ENCODE results near the gene ZNF385B.

The ZNF385B gene

GRCh38 chr2:179454443-179455171 is 406.8 kb downstream of the ZNF385B start:
- in situ Hi-C loops (cut with MboI; ENCODE audit: low sequenced_read_pairs): no loop called here

GRCh38 chr2:179449010-179449409 is 412.4 kb downstream of the ZNF385B start:
- in situ Hi-C loops (cut with MboI; ENCODE audit: low sequenced_read_pairs): no loop called here

- in situ Hi-C loops (cut with MboI; ENCODE audit: low sequenced_read_pairs): no loop called here
Measured at GRCh38 chr2:179447839-179448447, 413.5 kb downstream of the ZNF385B start.

- in situ Hi-C loops (cut with MboI; ENCODE audit: low sequenced_read_pairs): no loop called here
Measured at GRCh38 chr2:179447421-179447820, 414.0 kb downstream of the ZNF385B start.

- in situ Hi-C loops (cut with MboI; ENCODE audit: low sequenced_read_pairs): no loop called here
Measured at GRCh38 chr2:179446476-179447141, 414.8 kb downstream of the ZNF385B start.

GRCh38 chr2:179444056-179444455 is 417.4 kb downstream of the ZNF385B start:
- in situ Hi-C loops (cut with MboI; ENCODE audit: low sequenced_read_pairs): no loop called here

- in situ Hi-C loops (cut with MboI; ENCODE audit: low sequenced_read_pairs): no loop called here
Measured at GRCh38 chr2:179443180-179443579, 418.2 kb downstream of the ZNF385B start.

- in situ Hi-C loops (cut with MboI; ENCODE audit: low sequenced_read_pairs): no loop called here
Measured at GRCh38 chr2:179442206-179442605, 419.2 kb downstream of the ZNF385B start.

- in situ Hi-C loops (cut with MboI; ENCODE audit: low sequenced_read_pairs): no loop called here
Measured at GRCh38 chr2:179441551-179441950, 419.9 kb downstream of the ZNF385B start.

GRCh38 chr2:179440642-179441251 is 420.7 kb downstream of the ZNF385B start:
- in situ Hi-C loops (cut with MboI; ENCODE audit: low sequenced_read_pairs): no loop called here

GRCh38 chr2:179438654-179439053 is 422.8 kb downstream of the ZNF385B start:
- in situ Hi-C loops (cut with MboI; ENCODE audit: low sequenced_read_pairs): no loop called here

- in situ Hi-C loops (cut with MboI; ENCODE audit: low sequenced_read_pairs): no loop called here
Measured at GRCh38 chr2:179437430-179437829, 424.0 kb downstream of the ZNF385B start.

GRCh38 chr2:179435566-179435965 is 425.8 kb downstream of the ZNF385B start:
- in situ Hi-C loops (cut with MboI; ENCODE audit: low sequenced_read_pairs): no loop called here

- in situ Hi-C loops (cut with MboI; ENCODE audit: low sequenced_read_pairs): no loop called here
Measured at GRCh38 chr2:179435000-179435399, 426.4 kb downstream of the ZNF385B start.

GRCh38 chr2:179434357-179434756 is 427.1 kb downstream of the ZNF385B start:
- in situ Hi-C loops (cut with MboI; ENCODE audit: low sequenced_read_pairs): no loop called here

- in situ Hi-C loops (cut with MboI; ENCODE audit: low sequenced_read_pairs): no loop called here
Measured at GRCh38 chr2:179432751-179433150, 428.7 kb downstream of the ZNF385B start.

- in situ Hi-C loops (cut with MboI; ENCODE audit: low sequenced_read_pairs): no loop called here
Measured at GRCh38 chr2:179429597-179429996, 431.8 kb downstream of the ZNF385B start.

GRCh38 chr2:179429060-179429471 is 432.3 kb downstream of the ZNF385B start:
- in situ Hi-C loops (cut with MboI; ENCODE audit: low sequenced_read_pairs): no loop called here

- in situ Hi-C loops (cut with MboI; ENCODE audit: low sequenced_read_pairs): no loop called here
Measured at GRCh38 chr2:179428649-179429048, 432.8 kb downstream of the ZNF385B start.

GRCh38 chr2:179427065-179427464 is 434.3 kb downstream of the ZNF385B start:
- in situ Hi-C loops (cut with MboI; ENCODE audit: low sequenced_read_pairs): no loop called here

- in situ Hi-C loops (cut with MboI; ENCODE audit: low sequenced_read_pairs): loop anchor here (25.0 kb wide), 1 partner anchor 338 kb away; no protein-coding TSS in a partner anchor
Measured at GRCh38 chr2:179424571-179424970, 436.8 kb downstream of the ZNF385B start.
